Cardiac septum (tissue), 1 donor: Measurements from ENCODE around the gene PARP8. TPM values are rescaled to one million over a fixed set of nuclear protein-coding genes. Genes with fewer than 3 reads are reported as not detected.

Source experiments
- DNase-seq: peaks from one replicate; pipeline ENCODE4 v3.0.0-alpha.2; 2020; ENCODE audit warnings: low spot score
- intact Hi-C: fragments of 100-400 bp; cut with DNase I; formaldehyde crosslinking; loops from one replicate; pipeline ENCODE4 v1.14.0; 2022
- total RNA-seq: library from RNA; stranded (reverse); fragmentation: NEBNext Ultra II Directional; extraction: Animal tissue kit (Norgen Biotek cat#: 25700); gene quantifications from one replicate; pipeline ENCODE4 v1.2.1, GENCODE V29; 2021
- donor health status: DM: no; HTN: no; CAD: no.

Gene PARP8
- total RNA-seq, 1 donor from 2014 or later = 5.5 TPM

DNA sequence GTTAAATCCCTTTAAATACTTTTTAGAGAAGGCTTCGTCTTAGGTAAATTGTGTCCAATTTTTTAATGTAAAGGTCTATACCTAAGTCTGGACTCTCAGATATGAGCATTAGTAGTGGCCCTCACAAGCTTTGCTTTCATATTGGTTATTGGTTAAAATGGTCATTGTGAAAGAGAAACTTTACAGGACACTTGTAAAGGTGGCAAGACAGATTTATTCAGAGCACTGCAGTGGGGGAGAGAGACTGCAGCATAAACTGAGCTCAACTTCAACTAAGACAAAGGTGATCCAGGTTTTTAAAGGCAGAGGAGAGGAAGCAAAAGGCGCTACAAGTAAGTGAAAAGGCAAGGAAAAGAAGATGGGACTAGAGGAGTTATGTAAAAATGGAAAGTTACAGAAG is 157.7 kb downstream of the PARP8 start:
- no peak for DNase-seq
- intact Hi-C loops = no loop called here

DNA sequence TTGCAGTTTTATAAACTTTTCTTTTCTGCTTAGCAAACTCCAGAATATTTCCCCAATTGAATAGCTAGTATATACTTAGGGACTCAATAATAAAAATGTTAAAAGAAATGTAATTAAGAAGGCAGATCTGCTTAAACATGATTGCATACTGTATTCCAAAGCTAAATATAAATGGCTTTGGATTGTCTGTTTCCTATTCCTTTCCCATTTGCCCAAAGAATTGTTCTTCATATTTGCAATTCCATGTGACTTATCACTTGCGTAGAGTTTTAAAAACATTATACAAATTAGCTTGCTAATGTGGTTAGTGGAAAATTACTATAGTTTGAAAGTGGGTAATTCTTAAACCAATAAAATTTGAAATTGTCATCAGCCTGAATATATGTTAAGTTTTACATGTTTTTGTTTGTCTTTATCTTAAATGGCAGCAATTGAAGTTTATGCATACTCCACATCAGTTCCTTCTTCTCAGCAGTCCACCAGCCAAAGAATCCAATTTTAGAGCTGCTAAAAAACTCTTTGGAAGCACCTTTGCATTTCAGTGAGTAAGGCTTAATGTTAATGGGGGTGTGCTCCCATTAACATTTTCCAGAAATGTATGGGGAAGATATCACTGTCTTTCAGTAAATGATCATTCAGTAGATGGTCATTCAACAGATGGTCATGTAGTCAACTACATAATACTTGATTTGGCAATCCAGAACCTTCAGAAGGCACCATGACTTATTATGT is 161.2 kb downstream of the PARP8 start:
- DNase-seq = no peak
- intact Hi-C loops = no loop called here

DNA sequence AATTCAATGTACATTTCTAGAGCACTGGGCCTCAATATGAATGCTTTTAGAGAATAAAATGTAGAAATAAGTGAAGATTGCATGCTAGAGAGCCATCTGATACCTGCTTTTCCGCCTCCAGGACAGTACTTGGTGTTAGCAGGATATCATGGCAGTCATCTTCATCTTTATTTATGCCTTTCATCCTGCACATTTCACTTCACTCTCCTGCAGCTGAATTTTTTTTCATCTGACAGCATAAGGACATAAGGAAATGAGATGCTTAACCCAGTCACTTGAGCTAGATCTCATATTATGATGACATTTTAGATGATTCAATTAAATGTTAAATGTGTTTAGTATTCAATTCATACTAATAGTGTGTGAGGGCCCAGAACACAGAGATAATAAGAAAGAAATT is 162.6 kb downstream of the PARP8 start:
- no peak for DNase-seq
- intact Hi-C loops = no loop called here

DNA sequence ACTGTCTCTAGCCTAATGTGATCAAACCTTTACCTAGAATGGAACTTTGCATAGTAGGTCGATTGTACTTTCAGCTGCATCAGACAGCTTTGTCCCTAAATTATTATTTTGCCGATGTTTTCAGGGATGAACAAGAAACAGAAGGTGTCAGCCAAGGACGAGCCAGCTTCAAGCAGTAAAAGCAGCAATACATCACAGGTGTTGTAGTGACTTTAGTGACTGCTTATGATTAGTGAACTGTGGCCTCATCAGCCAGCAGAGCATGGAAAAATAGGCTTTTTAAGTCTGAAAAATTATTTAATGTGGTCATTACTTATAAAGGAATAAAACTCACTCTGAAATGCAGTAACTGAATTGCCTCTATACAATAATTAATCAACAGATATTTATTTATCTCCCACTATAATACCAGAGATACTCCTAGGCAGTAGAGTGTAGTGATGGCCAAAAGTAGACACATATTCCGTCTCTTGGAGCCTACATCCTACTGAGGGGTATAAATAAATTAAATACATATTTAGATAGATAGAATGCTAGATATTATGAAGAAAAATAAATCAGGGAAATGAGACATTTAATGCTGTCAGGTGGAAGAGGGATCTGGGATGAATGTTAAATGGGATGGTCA is 166.3 kb downstream of the PARP8 start:
- no peak for DNase-seq
- intact Hi-C loops = no loop called here

DNA sequence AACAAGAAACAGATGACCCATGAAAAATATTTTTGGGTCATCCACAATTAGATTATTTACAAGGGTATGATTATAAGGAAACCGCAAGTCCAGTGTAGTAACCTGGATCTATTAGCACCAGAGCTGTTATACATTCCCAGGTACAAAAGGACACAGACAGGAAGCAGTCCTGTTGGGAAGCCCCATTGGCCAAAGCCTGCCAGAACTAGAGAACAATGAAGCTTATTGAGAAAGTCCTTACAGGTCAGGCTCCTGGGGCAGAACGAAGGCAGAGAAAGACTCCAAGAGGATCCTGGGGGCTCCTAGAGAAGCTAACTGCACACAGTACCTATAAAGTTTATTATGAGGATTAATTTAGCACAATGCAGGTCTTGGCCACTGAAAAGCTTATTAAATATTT is 169.9 kb downstream of the PARP8 start:
- intact Hi-C loops = no loop called here
- DNase-seq = no peak

DNA sequence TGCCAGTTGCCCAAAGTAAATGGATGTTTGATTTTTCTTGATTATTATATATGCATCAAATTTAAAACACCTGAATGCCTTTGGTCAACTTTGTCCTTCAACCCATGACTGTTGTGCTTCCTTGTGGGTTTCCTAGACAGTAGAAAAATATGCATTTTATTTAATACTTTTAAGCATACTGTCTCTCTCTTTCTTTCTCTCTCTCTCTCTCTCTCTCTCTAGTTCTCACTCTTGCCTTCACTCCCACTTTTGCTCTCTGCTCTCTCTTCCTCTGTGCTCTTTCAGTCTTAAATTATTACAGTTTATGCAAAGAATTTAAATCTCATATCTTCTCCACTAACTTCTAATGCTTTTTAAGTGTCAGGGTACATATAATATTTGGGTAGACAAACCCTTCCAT is 173.0 kb downstream of the PARP8 start:
- no peak for DNase-seq
- intact Hi-C loops = no loop called here

DNA sequence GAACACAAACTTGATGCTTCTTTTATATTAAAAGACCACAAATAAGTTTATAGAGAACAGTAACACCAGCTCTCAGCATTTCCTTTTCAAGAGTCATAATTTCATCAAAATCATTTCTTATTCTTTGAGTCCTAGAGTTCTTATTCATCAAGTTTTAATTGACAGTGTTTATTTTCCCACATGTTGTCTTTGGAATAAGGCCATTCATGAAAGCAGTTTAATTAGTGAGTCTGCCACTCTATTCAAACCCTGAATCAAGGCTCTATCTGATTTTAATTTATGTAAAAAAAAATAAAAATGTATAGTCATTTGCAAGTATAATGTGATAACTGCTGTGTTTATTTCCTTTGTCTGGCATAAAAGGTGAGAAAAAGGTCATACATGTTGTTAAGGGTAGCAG is 176.7 kb downstream of the PARP8 start:
- DNase-seq = no peak
- intact Hi-C loops = no loop called here

DNA sequence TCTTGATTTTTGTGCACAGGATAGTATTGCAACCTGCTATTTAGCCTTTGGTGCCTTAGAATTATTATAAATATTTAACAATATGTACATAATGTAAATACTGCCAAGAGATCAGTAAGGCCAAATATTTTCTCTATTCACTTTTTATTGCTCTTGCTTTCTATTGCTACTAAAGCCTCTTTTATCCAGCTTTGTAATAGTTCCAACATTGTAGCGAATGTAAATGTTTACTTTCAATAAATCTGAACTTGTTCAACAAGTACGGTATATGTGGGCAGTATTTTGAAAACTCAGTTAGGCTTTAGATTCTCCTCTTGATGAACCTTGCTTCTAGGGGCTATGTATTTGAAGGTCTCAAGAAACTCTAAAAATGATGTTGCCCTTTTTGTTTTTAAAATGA is 179.8 kb downstream of the PARP8 start:
- intact Hi-C loops = no loop called here
- DNase-seq = no peak

DNA sequence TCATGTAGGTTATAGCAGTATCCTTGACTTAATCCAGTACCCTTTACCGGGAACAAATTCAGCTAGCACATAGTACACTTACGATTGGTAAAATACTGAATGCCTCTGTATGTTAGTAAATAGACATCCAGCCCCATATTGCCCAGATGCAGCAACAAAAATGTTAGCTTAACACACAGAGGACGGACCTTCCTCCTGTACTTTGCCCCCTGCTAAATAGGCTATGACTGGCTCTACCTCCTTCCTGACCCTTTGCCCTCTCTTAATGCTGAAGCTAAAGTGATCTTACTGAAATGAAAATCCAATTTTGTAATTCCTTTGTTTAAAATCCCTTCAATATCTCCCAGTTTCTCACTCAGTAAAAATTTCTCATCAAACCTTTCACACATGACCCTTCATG is 183.1 kb downstream of the PARP8 start:
- intact Hi-C loops = no loop called here
- no peak for DNase-seq

DNA sequence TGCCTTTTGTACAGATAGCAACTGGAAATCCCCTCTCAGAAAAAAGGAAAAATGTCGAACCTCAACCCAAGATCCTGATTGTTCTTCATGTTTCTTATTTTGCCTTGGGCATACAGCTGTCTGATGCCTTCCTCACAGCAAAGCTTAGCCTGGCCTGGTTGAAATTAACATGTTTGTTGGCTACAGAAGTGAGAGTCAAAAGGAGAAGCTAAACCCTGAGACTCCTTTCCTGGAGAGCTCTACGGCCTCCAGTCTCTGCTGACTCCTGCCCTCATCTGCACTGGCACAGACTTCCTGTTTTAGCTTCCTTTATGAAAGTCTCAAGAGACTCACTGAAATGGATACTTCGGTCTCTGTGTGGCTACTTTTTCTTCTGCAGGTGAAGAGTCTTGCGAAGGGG is 186.7 kb downstream of the PARP8 start:
- intact Hi-C loops = no loop called here
- DNase-seq = no peak

DNA sequence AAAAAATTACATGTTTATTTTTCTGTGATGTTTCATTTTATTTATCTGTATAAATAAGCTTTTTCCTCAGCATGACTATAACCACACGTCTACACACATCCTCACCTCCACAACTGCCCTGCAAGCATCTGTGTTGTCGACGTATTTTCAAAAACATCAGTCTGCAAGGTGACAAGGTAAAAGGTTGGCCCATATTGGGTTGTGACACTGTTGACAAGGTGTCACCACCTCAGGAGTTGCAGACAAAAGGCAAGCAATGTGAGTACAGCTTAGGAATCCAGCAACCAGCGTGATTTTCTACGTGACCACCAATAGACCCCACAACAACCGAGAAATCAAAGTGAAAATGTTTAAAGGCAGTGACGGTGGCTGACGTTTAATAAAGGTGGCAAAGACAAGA is 187.6 kb downstream of the PARP8 start:
- no peak for DNase-seq
- intact Hi-C loops = no loop called here

DNA sequence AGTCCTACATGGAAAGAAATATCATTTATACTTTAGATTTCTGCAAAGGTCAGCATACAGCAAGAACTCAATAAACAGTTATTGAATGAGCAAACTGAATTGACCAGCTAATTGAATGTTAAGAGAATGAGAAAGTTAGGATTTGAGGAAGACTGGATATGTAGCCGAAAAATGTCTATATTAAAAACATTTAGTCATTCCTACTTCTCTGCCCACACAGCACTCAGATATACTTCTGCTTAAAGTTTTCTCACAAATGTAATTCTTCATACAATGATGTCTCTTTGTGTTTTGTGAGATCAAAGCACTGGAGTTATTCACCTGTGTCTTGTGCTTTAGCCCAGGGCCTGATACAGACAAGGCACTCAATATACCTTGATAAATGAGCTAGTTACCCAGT is 188.6 kb downstream of the PARP8 start:
- no peak for DNase-seq
- intact Hi-C loops = no loop called here

DNA sequence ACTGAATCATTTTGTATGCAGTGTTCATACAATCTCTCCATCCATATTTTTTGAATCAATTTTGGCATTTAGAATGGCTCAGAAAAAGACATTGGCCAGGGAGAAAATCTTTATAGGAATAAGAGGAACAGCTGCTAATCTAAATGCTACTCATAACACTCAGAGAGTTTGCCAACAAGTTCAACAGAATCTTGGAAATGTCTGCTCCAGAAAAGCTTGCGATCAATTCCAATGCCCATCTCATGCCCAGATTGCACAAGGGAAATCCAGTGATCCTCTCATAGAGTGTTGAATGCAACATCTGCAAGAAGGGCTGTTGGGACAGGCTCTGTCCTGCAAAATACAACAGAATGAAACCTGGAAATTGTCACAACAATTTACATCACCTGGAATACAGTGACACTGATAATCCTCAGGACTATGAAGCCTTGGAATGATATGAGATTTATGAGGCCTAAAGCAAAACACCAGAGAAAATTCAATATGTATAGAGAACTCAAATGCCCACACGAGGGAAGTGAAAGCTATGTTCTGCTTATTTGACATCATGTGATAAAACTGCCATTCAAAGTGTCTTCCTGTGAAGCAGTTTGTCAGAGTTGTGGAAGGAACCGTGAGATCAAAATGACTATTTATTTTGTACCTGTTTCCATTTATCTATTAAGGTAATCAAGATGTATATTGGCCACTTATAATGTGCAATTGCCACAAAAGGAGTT is 190.1 kb downstream of the PARP8 start:
- no peak for DNase-seq
- intact Hi-C loops = no loop called here

DNA sequence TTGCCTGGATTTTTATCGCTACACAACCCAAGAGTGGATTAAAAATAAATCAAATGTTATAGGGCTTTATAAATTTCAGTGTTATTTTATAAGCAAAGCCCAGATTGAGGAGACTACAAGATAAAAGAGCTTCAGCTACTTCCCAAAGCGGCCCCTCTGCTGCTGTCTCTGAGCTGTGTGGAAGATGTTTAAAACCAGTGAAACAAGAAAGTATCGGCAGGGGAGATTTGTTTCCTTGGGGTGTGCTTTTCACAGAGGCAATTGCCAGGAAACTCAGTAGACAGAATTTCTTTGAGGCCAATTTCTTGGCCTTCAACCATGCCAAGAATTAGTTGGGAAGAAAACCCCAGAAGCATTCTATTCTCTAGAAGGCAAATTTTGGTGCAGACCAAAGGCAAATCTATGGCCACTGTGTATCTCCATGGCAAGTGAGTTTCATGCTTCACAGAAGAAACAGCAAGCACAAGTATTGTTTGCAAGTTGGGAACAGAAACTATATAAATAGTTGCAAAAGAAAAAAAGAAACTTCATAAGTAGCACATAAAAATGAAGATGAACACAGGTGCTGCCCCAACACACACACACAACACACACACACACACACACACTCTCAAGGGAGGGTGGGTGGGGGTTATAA is 197.2 kb downstream of the PARP8 start:
- DNase-seq = no peak
- intact Hi-C loops = no loop called here

DNA sequence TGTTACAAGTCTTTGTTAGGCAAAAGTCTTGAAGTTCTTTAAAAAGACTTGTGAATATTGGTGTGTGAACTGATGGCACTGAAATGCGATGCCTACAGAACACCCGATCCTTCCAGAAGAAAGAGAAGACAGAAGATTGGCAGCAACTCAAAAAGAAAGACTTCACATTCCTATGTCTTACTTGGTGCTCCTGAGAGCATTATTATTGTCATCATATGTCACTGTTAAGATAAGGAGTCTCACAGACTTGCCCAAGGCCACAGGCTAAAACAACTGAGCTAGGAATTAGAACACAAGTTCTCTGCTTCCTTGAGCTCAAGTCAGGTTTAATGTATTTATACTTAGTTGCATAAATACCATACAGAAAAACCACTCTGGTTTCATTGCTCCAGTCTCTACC is 198.0 kb downstream of the PARP8 start:
- no peak for DNase-seq
- intact Hi-C loops = no loop called here

DNA sequence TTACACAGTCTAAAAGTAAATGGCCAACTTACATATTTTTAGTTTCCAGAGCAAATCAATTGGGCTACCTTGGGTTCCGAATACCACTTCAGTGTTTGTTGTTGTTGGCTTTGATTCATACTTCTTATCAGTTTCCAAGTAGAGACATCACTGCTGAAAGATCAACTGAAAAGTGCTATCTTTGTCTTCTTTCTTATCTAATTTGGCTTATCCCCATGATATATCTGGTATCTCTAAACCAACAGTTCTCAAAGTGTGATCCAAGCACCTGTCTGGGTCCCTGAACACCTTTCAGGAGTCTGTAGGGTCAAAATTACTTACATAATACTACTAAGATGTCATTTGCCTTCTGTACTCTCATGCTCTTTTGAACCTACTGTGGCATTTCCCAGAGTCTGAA is 200.0 kb downstream of the PARP8 start:
- intact Hi-C loops = no loop called here
- no peak for DNase-seq

DNA sequence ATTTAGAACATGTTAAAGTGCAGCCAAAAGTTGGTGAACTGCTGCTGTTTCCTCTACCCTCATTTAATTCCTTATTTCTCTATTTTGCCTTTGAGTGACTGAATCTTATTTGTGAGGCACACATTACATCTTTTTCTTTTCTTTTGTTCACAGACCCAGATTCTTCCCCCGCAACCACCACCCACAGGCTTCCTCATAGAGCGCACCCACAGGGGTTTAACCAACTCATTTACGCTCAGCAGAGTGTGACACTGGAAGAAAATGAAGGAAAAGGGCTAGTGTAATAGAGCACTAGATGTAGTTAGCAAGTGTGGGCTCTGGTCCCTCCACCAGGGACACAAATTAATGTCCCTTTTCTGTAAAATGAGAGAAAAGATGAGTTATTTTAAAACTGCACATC is 200.7 kb downstream of the PARP8 start:
- intact Hi-C loops = no loop called here
- DNase-seq = no peak

DNA sequence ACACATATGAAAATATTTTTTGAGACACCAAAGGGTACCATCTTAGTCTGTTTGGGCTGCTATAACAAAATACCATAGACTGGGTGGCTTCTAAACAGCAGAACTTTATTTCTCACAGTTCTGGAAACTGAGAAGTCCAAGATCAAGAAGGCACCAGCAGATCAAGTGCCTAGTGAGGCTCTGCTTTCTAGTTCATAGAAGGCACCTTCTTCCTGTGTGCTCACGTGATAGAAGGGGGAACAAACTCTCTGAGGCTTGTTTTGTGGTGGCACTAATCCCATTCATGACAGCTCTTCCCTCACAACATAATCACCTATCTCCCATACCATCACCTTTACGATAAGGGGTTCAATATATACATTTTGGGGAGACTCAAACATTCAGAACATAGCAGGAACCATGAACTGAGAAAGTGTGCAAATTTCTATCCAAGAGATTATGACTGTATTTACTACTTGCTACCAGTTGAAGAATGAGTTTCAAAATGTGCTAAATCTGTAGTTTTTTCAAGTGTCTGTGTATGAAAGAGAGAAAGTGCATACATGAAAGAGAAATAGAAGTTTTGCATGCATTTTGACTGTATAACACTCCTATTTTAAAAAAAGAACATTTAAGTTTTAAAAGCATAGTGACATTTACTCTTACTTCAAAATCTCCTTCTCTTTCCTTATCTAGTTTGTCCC is 207.3 kb downstream of the PARP8 start:
- intact Hi-C loops = no loop called here
- no peak for DNase-seq

DNA sequence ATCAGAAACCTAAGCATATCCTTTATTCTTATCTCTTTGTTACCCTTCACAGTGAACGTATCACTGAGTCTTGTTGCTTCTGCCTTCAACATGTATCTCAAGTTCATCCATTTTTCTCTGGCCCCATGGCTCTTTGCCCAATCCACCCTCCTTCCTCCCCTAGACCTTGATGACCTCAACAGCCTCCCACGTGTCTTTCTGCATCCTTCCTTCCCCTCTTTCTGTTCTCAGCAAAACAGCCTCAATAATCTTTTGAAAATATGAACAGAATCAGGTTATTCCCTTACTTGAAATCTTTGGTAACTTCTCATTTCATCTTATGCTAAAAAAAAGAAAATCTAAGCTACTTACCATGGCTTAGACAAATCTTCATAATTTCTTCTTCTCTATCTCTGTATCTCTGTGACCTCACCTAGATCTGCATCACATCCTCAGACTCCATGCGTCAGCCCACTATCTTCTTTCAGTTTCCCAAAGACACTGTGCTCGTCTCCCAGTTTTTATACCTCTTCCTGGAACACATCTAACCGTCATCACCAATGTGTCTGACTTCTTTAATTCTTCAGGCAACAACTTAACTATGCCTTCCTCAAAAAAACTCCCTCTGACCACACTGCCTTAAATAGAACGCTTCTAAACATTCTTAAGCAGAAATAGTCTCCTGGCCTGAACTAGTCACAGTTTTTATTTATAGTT is 208.0 kb downstream of the PARP8 start:
- intact Hi-C loops = no loop called here
- DNase-seq = no peak

DNA sequence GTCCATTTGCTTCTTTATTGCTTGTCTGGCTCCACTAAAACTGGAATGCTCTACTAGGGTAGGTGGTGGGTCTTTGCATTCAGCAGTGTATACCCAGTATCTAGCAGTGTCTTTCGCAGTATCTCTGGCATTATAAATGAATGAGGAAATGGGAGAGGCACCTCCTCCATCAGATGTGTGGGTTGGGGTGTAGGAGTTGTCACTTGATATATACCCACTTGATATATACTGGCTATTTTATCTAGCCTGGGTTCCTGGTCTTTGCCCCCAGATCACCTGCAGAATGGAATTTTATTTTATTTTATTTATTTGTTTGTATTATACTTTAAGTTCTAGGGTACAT is 208.5 kb downstream of the PARP8 start:
- intact Hi-C loops = no loop called here
- no peak for DNase-seq
